ENCODE data around the gene OSR1.

DNA sequence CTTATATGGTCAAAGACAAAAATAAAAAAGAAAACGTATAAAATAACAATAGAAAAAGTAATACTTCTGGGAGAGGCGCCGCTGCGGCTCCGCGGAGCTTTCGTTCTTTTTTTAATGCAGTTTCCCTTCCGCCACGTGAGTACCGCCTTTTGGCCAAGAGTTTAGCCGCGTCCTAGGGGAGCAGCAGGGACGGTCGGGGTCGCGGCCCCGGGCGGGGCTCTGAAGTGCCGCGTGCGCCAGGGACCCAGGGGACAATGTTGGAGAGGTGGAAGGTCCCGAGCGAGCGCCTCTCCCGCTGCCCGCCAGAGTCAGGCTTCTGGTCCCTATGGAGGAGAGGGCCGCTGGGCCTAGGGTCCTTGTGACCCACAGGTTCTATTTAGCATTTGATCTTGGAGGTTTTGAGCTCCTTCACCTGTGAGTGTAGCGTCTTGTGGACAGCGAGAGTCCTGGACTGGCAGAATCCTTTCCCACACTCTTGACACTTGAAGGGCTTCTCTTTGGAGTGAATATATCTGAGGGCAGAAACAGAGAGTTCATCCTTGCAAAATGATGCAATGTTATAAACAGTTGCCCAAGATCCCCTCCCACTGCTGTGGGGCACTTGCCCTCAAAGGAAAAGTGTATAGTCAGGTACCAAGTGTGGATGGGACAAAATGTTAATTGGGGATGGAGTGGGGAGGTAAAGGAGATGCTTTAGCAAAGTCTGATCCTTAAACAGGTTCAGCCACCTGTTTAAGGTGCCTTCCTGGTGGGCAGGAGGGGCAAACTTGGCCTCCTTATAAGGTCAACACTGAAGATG lies 6.3 kb downstream of the OSR1 start:
- no peak for TF ChIP-seq NFATC3 (IDR thresholded peaks at IDR 0.05)
- no peak for TF ChIP-seq ZSCAN29 (IDR thresholded peaks at IDR 0.05)
- TF ChIP-seq, protein P1, sequence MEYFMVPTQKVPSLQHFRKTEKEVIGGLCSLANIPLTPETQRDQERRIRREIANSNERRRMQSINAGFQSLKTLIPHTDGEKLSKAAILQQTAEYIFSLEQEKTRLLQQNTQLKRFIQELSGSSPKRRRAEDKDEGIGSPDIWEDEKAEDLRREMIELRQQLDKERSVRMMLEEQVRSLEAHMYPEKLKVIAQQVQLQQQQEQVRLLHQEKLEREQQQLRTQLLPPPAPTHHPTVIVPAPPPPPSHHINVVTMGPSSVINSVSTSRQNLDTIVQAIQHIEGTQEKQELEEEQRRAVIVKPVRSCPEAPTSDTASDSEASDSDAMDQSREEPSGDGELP (CRISPR knock-in tag; IDR thresholded peaks at IDR 0.05; ENCODE audit: borderline replicate concordance) = no peak
- TF ChIP-seq GATAD2B (IDR thresholded peaks at IDR 0.05; ENCODE audit: borderline replicate concordance) = no peak
- no peak for TF ChIP-seq BRD4 (IDR thresholded peaks at IDR 0.05)
- TF ChIP-seq, protein P2, sequence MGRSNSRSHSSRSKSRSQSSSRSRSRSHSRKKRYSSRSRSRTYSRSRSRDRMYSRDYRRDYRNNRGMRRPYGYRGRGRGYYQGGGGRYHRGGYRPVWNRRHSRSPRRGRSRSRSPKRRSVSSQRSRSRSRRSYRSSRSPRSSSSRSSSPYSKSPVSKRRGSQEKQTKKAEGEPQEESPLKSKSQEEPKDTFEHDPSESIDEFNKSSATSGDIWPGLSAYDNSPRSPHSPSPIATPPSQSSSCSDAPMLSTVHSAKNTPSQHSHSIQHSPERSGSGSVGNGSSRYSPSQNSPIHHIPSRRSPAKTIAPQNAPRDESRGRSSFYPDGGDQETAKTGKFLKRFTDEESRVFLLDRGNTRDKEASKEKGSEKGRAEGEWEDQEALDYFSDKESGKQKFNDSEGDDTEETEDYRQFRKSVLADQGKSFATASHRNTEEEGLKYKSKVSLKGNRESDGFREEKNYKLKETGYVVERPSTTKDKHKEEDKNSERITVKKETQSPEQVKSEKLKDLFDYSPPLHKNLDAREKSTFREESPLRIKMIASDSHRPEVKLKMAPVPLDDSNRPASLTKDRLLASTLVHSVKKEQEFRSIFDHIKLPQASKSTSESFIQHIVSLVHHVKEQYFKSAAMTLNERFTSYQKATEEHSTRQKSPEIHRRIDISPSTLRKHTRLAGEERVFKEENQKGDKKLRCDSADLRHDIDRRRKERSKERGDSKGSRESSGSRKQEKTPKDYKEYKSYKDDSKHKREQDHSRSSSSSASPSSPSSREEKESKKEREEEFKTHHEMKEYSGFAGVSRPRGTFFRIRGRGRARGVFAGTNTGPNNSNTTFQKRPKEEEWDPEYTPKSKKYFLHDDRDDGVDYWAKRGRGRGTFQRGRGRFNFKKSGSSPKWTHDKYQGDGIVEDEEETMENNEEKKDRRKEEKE (IDR thresholded peaks at IDR 0.05; ENCODE audit: borderline replicate concordance in 1 of 2, control insufficient read depth in 1 of 2, low read depth in 2 of 2, low read length in 1 of 2) = no peak
- no peak for TF ChIP-seq BRCA1 (IDR thresholded peaks at IDR 0.05)
- no peak for TF ChIP-seq BRCA1 (CRISPR knock-in tag; IDR thresholded peaks at IDR 0.05)
- TF ChIP-seq ZNF224 (CRISPR knock-in tag; IDR thresholded peaks at IDR 0.05) = no peak
- TF ChIP-seq, protein P3, sequence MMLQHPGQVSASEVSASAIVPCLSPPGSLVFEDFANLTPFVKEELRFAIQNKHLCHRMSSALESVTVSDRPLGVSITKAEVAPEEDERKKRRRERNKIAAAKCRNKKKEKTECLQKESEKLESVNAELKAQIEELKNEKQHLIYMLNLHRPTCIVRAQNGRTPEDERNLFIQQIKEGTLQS (IDR thresholded peaks at IDR 0.05) = no peak
- TF ChIP-seq, protein P3 (CRISPR knock-in tag; conservative IDR thresholded peaks at IDR 0.05) = no peak
- no peak for TF ChIP-seq LEF1 (IDR thresholded peaks at IDR 0.05)
- TF ChIP-seq, protein P4, sequence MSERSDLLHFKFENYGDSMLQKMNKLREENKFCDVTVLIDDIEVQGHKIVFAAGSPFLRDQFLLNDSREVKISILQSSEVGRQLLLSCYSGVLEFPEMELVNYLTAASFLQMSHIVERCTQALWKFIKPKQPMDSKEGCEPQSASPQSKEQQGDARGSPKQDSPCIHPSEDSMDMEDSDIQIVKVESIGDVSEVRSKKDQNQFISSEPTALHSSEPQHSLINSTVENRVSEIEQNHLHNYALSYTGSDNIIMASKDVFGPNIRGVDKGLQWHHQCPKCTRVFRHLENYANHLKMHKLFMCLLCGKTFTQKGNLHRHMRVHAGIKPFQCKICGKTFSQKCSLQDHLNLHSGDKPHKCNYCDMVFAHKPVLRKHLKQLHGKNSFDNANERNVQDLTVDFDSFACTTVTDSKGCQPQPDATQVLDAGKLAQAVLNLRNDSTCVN (CRISPR knock-in tag; IDR thresholded peaks at IDR 0.05) = no peak
- TF ChIP-seq, protein P5, sequence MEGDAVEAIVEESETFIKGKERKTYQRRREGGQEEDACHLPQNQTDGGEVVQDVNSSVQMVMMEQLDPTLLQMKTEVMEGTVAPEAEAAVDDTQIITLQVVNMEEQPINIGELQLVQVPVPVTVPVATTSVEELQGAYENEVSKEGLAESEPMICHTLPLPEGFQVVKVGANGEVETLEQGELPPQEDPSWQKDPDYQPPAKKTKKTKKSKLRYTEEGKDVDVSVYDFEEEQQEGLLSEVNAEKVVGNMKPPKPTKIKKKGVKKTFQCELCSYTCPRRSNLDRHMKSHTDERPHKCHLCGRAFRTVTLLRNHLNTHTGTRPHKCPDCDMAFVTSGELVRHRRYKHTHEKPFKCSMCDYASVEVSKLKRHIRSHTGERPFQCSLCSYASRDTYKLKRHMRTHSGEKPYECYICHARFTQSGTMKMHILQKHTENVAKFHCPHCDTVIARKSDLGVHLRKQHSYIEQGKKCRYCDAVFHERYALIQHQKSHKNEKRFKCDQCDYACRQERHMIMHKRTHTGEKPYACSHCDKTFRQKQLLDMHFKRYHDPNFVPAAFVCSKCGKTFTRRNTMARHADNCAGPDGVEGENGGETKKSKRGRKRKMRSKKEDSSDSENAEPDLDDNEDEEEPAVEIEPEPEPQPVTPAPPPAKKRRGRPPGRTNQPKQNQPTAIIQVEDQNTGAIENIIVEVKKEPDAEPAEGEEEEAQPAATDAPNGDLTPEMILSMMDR (IDR thresholded peaks at IDR 0.05 in 2 of 3, conservative IDR thresholded peaks at IDR 0.05 in 1 of 3; ENCODE audit: insufficient read depth in 2 of 3, low read depth in 1 of 3, low read length in 3 of 3) = no peak
